ENCODE results near the gene MAPK10.

DNA sequence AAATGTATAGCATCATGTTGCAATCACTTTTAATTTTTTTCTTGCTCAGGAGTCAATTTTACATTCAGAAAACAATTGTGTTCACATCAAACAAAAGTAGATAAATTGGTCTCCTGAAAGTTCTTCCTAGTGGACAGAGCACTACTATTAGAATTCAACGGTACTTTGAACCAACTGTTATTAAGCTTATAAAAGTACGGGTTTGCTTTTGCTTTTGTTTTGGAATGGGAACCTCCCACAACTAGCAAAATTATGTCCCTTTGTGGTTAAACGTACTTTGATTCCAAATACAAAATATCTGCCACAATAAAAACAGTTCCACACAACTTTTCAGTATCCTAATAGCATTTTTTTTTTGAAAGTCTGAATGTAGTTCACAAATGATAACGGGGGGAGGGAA, 8.6 kb upstream of the MAPK10 start:
- TF ChIP-seq, protein P1, sequence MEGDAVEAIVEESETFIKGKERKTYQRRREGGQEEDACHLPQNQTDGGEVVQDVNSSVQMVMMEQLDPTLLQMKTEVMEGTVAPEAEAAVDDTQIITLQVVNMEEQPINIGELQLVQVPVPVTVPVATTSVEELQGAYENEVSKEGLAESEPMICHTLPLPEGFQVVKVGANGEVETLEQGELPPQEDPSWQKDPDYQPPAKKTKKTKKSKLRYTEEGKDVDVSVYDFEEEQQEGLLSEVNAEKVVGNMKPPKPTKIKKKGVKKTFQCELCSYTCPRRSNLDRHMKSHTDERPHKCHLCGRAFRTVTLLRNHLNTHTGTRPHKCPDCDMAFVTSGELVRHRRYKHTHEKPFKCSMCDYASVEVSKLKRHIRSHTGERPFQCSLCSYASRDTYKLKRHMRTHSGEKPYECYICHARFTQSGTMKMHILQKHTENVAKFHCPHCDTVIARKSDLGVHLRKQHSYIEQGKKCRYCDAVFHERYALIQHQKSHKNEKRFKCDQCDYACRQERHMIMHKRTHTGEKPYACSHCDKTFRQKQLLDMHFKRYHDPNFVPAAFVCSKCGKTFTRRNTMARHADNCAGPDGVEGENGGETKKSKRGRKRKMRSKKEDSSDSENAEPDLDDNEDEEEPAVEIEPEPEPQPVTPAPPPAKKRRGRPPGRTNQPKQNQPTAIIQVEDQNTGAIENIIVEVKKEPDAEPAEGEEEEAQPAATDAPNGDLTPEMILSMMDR (IDR thresholded peaks at IDR 0.05; ENCODE audit: low read depth, low read length) = no peak
- no peak for TF ChIP-seq EZH2phosphoT487 (IDR thresholded peaks at IDR 0.05; ENCODE audit: low read depth)
